ENCODE results near the gene RAPGEF2. TPM values are rescaled to one million over a fixed set of nuclear protein-coding genes. Genes with fewer than 3 reads are reported as not detected.

The RAPGEF2 gene
- total RNA-seq, 1 experiment from 2014 or later: 21.2 TPM

- CTCF ChIA-PET: no interaction called here
- H3K9me3 ChIP-seq (ENCODE audit: low read length): no peaks in the 10 kb centered on the region
- intact Hi-C loops (cut with micrococcal nuclease): no loop called here
Measured at GRCh38 chr4:159221280-159221679, 118.4 kb downstream of the RAPGEF2 start.

GRCh38 chr4:159222043-159222552 is 119.2 kb downstream of the RAPGEF2 start:
- H4K20me1 ChIP-seq (ENCODE audit: low read length): no peaks in the 10 kb centered on the region
- no TSS peak for BruUV-seq (replicated peaks)
- no peaks in the 10 kb centered on the region for H3K9me2 ChIP-seq (replicated peaks; ENCODE audit: low read length)
- no peak for ATAC-seq
- no peak for TF ChIP-seq EZH2 (IDR thresholded peaks at IDR 0.05; ENCODE audit: low read length, unreplicated experiment)
- TF ChIP-seq EZH2phosphoT487 (IDR thresholded peaks at IDR 0.05; ENCODE audit: borderline replicate concordance, low read length): no peak
- no peak for TF ChIP-seq CTCF (conservative IDR thresholded peaks at IDR 0.05; ENCODE audit: low read depth, low read length)
- no peak overlapping the region for H3K27ac ChIP-seq (ENCODE audit: low read length)
- intact Hi-C loops (cut with micrococcal nuclease): no loop called here
- ChIA-PET CTCF (no interaction called here), POLR2A (ENCODE audit: unreplicated experiment) (interaction anchor here (0.8 kb wide), 1 partner anchor 14 kb away, joined by 5 read pairs; no protein-coding TSS in a partner anchor)
- no peaks in the 10 kb centered on the region for H3K27me3 ChIP-seq (ENCODE audit: low read length)
- no peaks in the 10 kb centered on the region for H3K79me2 ChIP-seq (ENCODE audit: low read length)
- no peaks in the 10 kb centered on the region for H3K36me3 ChIP-seq (ENCODE audit: low read depth, low read length)
- H2AFZ ChIP-seq (ENCODE audit: low read length): no peak overlapping the region
- no peak overlapping the region for H3K9ac ChIP-seq (ENCODE audit: low read length)
- H3K9me3 ChIP-seq (ENCODE audit: low read length): no peaks in the 10 kb centered on the region
- no peak overlapping the region for H3K4me2 ChIP-seq (ENCODE audit: low read length)
- H3F3A ChIP-seq (ENCODE audit: low read length, unreplicated experiment): no peaks in the 10 kb centered on the region
- no peaks in the 10 kb centered on the region for H3K4me1 ChIP-seq (ENCODE audit: insufficient read depth, low read length)
- no peak overlapping the region for H3K4me3 ChIP-seq (ENCODE audit: low read length)
- DNase-seq: no peak

More at GRCh38 chr4:159221280-159221679, 118.4 kb downstream of the RAPGEF2 start:
- Histone ChIP-seq H3K9me2 (replicated peaks; ENCODE audit: low read length) (no peaks in the 10 kb centered on the region), H3K4me1 (ENCODE audit: insufficient read depth, low read length) (no peaks in the 10 kb centered on the region), H3K27me3 (ENCODE audit: low read length) (no peaks in the 10 kb centered on the region), H3F3A (ENCODE audit: low read length, unreplicated experiment) (no peaks in the 10 kb centered on the region), H3K36me3 (ENCODE audit: low read depth, low read length) (no peaks in the 10 kb centered on the region), H3K27ac (ENCODE audit: low read length) (no peak overlapping the region), H3K9ac (ENCODE audit: low read length) (no peak overlapping the region), H3K4me3 (ENCODE audit: low read length) (no peak overlapping the region), H3K4me2 (ENCODE audit: low read length) (no peak overlapping the region), H2AFZ (ENCODE audit: low read length) (no peak overlapping the region), H3K79me2 (ENCODE audit: low read length) (no peaks in the 10 kb centered on the region), H4K20me1 (ENCODE audit: low read length) (no peaks in the 10 kb centered on the region)
- ATAC-seq (no peak), DNase-seq (no peak)
- POLR2A ChIA-PET (ENCODE audit: unreplicated experiment): interaction anchor here (0.8 kb wide), 1 partner anchor 14 kb away, joined by 5 read pairs; no protein-coding TSS in a partner anchor
- BruUV-seq (replicated peaks): no TSS peak
- TF ChIP-seq CTCF (conservative IDR thresholded peaks at IDR 0.05; ENCODE audit: low read depth, low read length): no peak
- TF ChIP-seq EZH2phosphoT487 (IDR thresholded peaks at IDR 0.05; ENCODE audit: borderline replicate concordance, low read length): no peak

- Histone ChIP-seq H3K4me3 (ENCODE audit: low read length) (no peak overlapping the region), H3F3A (ENCODE audit: low read length, unreplicated experiment) (no peaks in the 10 kb centered on the region), H2AFZ (ENCODE audit: low read length) (no peak overlapping the region), H3K9me2 (replicated peaks; ENCODE audit: low read length) (no peaks in the 10 kb centered on the region), H3K27ac (ENCODE audit: low read length) (no peak overlapping the region), H3K9ac (ENCODE audit: low read length) (no peak overlapping the region), H3K9me3 (ENCODE audit: low read length) (no peaks in the 10 kb centered on the region), H3K4me2 (ENCODE audit: low read length) (no peak overlapping the region), H3K79me2 (ENCODE audit: low read length) (no peaks in the 10 kb centered on the region), H3K4me1 (ENCODE audit: insufficient read depth, low read length) (no peaks in the 10 kb centered on the region), H4K20me1 (ENCODE audit: low read length) (no peaks in the 10 kb centered on the region), H3K27me3 (ENCODE audit: low read length) (no peaks in the 10 kb centered on the region), H3K36me3 (ENCODE audit: low read depth, low read length) (no peaks in the 10 kb centered on the region)
- no TSS peak for BruUV-seq (replicated peaks)
- TF ChIP-seq EZH2phosphoT487 (IDR thresholded peaks at IDR 0.05; ENCODE audit: borderline replicate concordance, low read length) (no peak), EZH2 (IDR thresholded peaks at IDR 0.05; ENCODE audit: low read length, unreplicated experiment) (no peak), CTCF (conservative IDR thresholded peaks at IDR 0.05; ENCODE audit: low read depth, low read length) (no peak)
- CTCF ChIA-PET: no interaction called here
- intact Hi-C loops (cut with micrococcal nuclease): no loop called here
- ATAC-seq (no peak), DNase-seq (no peak)
- POLR2A ChIA-PET (ENCODE audit: unreplicated experiment): no interaction called here
Measured at GRCh38 chr4:159224408-159224807, 121.5 kb downstream of the RAPGEF2 start.
